OCI-M2 (cell line): Measurements from ENCODE around the gene DPP7.

Experiments used
- DNase-seq: peaks from one replicate; lab custom pipeline; 2025; ENCODE audit not compliant: unreplicated experiment; lab: John Stamatoyannopoulos, UW

DPP7 gene

GRCh38 chr9:137095664-137096517 lies 18.6 kb downstream of the DPP7 start:
- no peak for DNase-seq

GRCh38 chr9:137089232-137089947 lies 25.1 kb downstream of the DPP7 start:
- DNase-seq: no peak

- no peak for DNase-seq
Measured at GRCh38 chr9:137088121-137088520, 26.4 kb downstream of the DPP7 start.

GRCh38 chr9:137087409-137087925 lies 27.1 kb downstream of the DPP7 start:
- DNase-seq: no peak

- DNase-seq: peak; percentile 78
Measured at GRCh38 chr9:137086531-137087408, 27.8 kb downstream of the DPP7 start, which contains the start of gene MAN1B1. MAN1B1 (plus strand) TSS chr9:137086985; CDS start chr9:137087000, 15 bp downstream.

GRCh38 chr9:137085920-137086530 lies 28.5 kb downstream of the DPP7 start:
- no peak for DNase-seq

GRCh38 chr9:137084526-137084925 lies 30.0 kb downstream of the DPP7 start:
- no peak for DNase-seq

GRCh38 chr9:137083394-137084004 lies 31.0 kb downstream of the DPP7 start:
- no peak for DNase-seq

GRCh38 chr9:137082925-137083290 lies 31.6 kb downstream of the DPP7 start:
- DNase-seq: no peak

GRCh38 chr9:137082222-137082924 lies 32.2 kb downstream of the DPP7 start:
- DNase-seq: no peak

- no peak for DNase-seq
Measured at GRCh38 chr9:137080260-137081122, 34.0 kb downstream of the DPP7 start.

- no peak for DNase-seq
Measured at GRCh38 chr9:137079401-137079787, 35.1 kb downstream of the DPP7 start.

GRCh38 chr9:137078701-137079400 lies 35.7 kb downstream of the DPP7 start:
- DNase-seq: no peak

- no peak for DNase-seq
Measured at GRCh38 chr9:137077758-137078693, 36.5 kb downstream of the DPP7 start.

- no peak for DNase-seq
Measured at GRCh38 chr9:137077010-137077747, 37.4 kb downstream of the DPP7 start, which contains the start of gene UAP1L1. UAP1L1 (plus strand) TSS chr9:137077517; CDS start chr9:137077533, 16 bp downstream.

GRCh38 chr9:137076636-137077009 lies 37.9 kb downstream of the DPP7 start:
- no peak for DNase-seq
